Globus pallidus (tissue), 1 donor: ENCODE data around the gene TMEM114.

Experiments
- DNase-seq: peaks from one replicate; pipeline ENCODE4 v3.0.0-alpha.2; 2015; ENCODE audit warnings: low spot score

Gene TMEM114

GRCh38 chr16:8548166-8548565, 42.1 kb downstream of the TMEM114 start:
- no peak for DNase-seq

DNA sequence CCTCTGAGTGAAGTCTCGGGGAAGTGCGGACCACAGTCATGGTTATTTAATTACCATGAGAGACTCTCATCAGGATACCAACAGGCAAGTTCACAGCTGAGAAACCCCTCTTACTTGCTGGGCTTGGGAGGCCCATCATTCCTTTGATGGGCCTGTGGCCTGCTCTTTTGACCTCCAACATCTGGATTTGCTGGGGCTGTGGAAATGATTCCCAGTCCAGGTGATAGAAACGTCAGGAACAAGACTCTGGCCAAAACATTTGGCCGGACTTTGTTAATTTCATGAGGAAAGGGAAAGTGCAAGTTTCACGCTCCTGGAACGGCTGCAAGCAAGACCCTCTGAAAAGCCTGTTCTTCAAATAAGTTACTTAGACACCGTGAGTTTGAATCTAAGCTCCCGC, 42.5 kb downstream of the TMEM114 start:
- DNase-seq, result no peak

DNA sequence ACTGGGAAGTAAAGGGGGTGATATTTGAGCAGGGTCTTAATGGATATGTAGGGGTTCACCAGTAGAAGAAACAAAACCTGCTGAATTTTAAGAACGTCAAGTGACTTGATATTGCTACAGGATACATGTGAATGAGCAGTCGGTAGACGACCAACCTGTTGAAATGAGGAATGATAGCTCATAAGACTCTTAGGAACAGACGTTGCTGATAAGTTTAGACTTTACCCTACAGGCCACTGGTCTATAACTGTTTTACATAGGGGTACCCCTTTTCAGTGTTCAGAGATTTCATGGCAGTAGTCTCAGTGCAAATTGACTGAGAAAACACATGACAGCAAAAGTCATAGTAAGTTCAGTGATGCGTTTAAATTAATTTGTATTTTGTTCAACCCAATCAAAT, 45.9 kb downstream of the TMEM114 start:
- no peak for DNase-seq

GRCh38 chr16:8543258-8543657, 47.1 kb downstream of the TMEM114 start:
- no peak for DNase-seq

- DNase-seq, result no peak
These were observed 47.9 kb downstream of the TMEM114 start for GRCh38 chr16:8542393-8542792.

- DNase-seq, result no peak
These were observed 48.4 kb downstream of the TMEM114 start for GRCh38 chr16:8541868-8542267.

DNA sequence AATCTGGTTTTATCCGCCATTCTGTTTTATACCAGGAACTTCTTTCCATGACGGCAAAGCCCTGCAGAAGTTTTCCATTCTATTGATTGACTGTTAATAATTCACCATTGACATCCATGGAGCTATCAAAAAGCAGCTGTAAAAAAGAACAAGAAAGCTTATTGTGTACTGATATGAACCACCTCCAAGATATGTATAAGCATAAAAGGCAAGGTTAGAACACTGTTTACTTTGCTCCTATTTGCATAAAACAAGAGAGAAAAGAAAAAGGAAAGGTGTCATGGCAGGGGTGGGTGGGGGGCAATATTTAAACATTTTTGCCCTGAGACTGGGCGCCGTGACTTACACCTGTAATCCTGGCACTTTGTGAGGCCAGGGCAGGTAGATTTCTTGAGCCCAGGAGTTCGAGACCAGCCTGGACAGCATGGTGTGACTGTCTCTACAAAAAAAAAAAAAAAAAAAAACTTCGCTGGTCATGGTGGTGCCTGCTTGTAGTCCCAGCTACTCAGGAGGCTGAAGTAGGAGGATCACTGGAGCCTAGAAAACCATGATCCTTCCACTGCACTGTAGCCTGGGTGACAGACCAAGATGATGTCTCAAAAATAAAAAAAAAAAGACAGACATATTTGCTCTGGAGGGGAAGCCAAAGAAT, 52.5 kb downstream of the TMEM114 start:
- DNase-seq, result no peak

DNA sequence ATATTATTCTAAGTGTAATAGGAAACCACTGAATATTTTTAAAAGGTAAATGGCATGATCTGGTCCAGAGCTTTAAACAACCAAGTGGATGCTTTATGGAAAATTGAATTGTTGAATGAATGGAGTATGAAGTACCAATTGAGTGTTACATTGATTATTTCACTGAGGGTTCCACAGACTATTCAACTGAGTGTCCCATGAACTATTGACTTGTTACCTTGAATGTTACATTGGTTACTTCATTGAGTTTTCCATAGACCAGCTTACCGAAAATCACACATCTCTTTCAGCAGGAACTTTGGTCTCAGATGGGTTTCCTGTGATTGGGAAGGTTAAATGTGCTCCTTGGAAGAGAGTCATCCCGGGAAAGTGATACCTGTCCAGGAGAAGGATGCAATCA, 56.8 kb downstream of the TMEM114 start:
- DNase-seq, result no peak

- no peak for DNase-seq
These were observed 59.4 kb downstream of the TMEM114 start for GRCh38 chr16:8530752-8531384.

DNA sequence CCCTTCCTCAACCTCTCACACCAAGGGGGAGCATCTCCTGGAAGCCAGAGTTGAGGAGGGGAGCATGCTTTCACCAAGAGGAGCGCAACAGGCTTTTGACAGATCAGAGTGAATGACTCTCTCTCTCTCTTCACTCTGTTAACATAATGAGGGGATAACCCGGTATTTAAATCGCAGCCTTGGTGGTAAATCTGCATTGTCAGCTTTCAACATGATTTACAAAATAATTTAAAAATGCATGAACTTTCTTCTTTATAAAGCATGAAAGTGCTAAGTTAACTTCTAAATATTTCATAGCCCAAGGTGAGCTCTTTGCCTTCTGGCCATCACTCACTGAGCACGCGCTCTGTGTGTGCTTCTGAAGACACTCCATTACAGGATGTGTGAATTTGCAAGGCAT, 61.8 kb downstream of the TMEM114 start:
- no peak for DNase-seq

DNA sequence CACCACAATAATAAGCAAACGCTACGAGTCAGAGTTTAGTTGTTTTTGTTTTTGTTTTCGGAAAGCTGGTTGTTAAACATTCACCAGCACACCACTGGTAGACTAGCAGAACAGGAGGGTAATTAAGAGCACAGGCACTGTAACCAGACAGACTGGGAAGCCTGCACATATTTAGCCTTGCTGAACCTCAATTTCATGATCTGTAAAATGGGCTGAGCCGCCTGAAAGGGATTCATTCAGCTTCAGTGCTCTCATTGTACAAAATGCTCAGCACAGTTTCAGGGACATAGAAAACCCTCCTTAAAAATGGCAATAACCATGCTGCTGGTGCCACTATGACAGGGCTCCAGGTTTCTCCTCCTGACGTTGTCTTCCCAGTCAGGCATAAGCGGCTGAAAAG, 66.4 kb downstream of the TMEM114 start:
- no peak for DNase-seq

DNA sequence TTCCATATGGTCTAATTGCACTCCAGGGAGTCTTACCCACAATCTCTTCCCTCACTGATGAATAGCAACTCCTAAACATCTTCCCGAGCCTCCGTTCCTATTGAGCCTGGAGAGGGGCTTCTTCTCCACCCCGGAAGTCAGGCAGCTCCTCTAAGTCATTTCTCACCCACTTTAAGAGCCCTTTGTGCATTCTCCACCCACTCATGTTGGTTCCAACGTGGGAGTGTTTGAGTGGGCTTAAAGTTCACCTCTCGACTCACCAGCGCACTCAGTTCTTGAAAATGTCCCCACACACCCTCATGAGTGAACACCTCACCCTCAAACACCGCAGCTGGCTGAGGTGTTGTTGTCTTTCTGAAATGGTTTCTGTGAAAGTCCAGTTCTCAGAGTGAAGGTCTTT, 67.6 kb downstream of the TMEM114 start:
- no peak for DNase-seq

DNA sequence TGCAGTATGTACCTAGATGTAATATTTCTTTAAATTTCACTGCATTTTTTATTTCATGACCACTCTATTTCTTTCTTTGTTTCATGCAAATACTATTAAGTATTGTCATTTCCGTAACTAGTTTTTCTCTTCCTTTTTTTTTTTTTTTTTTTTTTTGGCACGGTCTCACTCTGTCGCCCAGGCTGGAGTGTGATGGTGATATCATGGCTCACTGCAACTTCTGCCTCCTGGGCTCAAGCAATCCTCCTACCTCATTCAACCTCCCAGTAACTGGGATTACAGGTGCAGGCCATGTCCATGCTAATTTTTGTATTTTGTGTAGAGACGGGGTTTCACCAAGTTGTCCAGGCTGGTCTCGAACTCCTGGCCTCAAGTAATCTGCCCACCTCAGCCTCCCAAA, 70.7 kb downstream of the TMEM114 start:
- DNase-seq, result no peak
